Mucosa of rectum (tissue), 2 donors: ENCODE measurements around the gene AQP1.

Experiments used
- H3K27ac ChIP-seq, 2 donors: one replicate each; pipeline ENCODE4 v1.7.0; 2013; ENCODE audit warnings: inconsistent platforms in 2 of 2, low read depth in 2 of 2, low read length in 2 of 2
- H3K27me3 ChIP-seq, 2 donors: one replicate each; pipeline ENCODE4 v1.7.0; 2013; ENCODE audit warnings: low read length in 2 of 2; ENCODE audit not compliant: control insufficient read depth in 2 of 2, insufficient read depth in 2 of 2
- H3K36me3 ChIP-seq, 2 donors: one replicate each; pipeline ENCODE4 v1.7.0; 2013; ENCODE audit warnings: low read length in 2 of 2; ENCODE audit not compliant: control insufficient read depth in 2 of 2, insufficient read depth in 2 of 2
- H3K4me1 ChIP-seq, 2 donors: one replicate each; pipeline ENCODE4 v1.7.0; 2013; ENCODE audit warnings: low read length in 2 of 2, mild to moderate bottlenecking in 1 of 2; ENCODE audit not compliant: control insufficient read depth in 2 of 2, insufficient read depth in 2 of 2
- H3K4me3 ChIP-seq, 2 donors: one replicate each; pipeline ENCODE4 v1.7.0; 2013; ENCODE audit warnings: low read length in 2 of 2
- H3K9ac ChIP-seq, 2 donors: one replicate each; pipeline ENCODE4 v1.7.0; 2013; ENCODE audit warnings: low read length in 2 of 2, low read depth in 1 of 2, mild to moderate bottlenecking in 1 of 2
- H3K9me3 ChIP-seq, 2 donors: one replicate each; pipeline ENCODE4 v1.7.0; 2013; ENCODE audit warnings: low read length in 2 of 2; ENCODE audit not compliant: control insufficient read depth in 2 of 2
- donor health status: healthy.
- donor health status: Normal muscosa, but diverticular disease.

Gene AQP1

GRCh38 chr7:30912021-30912730 lies 523 bp downstream of the AQP1 start:
- Histone ChIP-seq H3K4me1 (peaks cover 14 to 51% of the 10 kb centered on the region in 2 donors), H3K27me3 (no peaks in the 10 kb centered on the region), H3K9ac (peak overlapping the region; percentile 56 to 69), H3K9me3 (no peaks in the 10 kb centered on the region), H3K36me3 (no peaks in the 10 kb centered on the region), H3K27ac (peak overlapping the region; percentile 63 to 65), H3K4me3 (peak overlapping the region; percentile 63 to 77)

GRCh38 chr7:30912731-30912985 lies 1.0 kb downstream of the AQP1 start:
- peak overlapping the region; percentile 63 to 77 for H3K4me3 ChIP-seq
- H3K36me3 ChIP-seq = no peaks in the 10 kb centered on the region
- H3K27me3 ChIP-seq = no peaks in the 10 kb centered on the region
- H3K27ac ChIP-seq = peak overlapping the region; percentile 63 to 65
- H3K4me1 ChIP-seq = peaks cover 14 to 52% of the 10 kb centered on the region in 2 donors
- peak overlapping the region; percentile 56 to 69 for H3K9ac ChIP-seq
- no peaks in the 10 kb centered on the region for H3K9me3 ChIP-seq

- H3K36me3 ChIP-seq = no peaks in the 10 kb centered on the region
- peak overlapping the region; percentile 63 to 77 for H3K4me3 ChIP-seq
- H3K4me1 ChIP-seq = peaks cover 14 to 52% of the 10 kb centered on the region in 2 donors
- no peaks in the 10 kb centered on the region for H3K27me3 ChIP-seq
- no peaks in the 10 kb centered on the region for H3K9me3 ChIP-seq
- H3K27ac ChIP-seq = peak overlapping the region; percentile 63 to 65
- H3K9ac ChIP-seq = peak overlapping the region; percentile 56 to 69
Measured at GRCh38 chr7:30912986-30913811, 1.5 kb downstream of the AQP1 start.

DNA sequence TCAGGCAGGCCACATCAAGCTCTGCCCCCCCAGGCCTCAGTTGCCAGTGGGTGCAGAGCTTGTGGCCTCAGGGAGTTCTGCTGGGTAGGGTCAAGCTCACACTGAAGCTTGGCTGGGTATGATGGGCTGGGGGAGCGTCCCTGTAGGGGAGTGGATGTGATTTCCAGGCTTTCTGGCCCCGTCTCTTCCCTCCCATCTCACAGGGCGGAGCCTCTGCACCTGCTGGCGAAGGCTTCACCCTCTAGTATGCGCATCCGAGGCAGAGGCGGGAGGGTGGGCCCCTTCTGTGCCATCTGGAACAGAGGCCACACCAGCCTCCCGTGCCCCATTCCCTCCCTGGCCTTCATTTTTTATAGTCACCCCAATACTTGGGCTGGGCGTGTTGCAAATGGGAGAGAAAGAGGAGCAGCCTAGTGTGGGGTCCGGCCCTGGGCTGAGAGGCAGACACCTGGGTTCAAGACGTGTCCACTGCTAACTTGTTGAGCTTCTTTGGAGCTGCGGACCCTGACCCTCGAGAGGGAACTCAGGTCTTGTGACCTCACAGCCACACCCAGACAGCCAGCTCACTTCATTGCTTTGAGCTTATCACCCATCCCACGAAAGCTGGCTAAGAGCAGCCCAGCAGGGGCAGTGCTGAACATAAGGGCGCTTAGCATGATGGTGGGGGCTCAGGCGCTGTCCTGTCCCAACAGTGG lies 2.3 kb downstream of the AQP1 start:
- peaks cover 14 to 54% of the 10 kb centered on the region in 2 donors for H3K4me1 ChIP-seq

GRCh38 chr7:30914596-30914995 lies 2.9 kb downstream of the AQP1 start:
- Histone ChIP-seq H3K27me3 (no peaks in the 10 kb centered on the region), H3K27ac (peak overlapping the region; percentile 16 to 63), H3K36me3 (no peaks in the 10 kb centered on the region), H3K4me3 (peak overlapping the region; percentile 63 to 77), H3K4me1 (peaks cover 14 to 57% of the 10 kb centered on the region in 2 donors), H3K9ac (peak overlapping the region in 1 of 2 donors; percentile 69), H3K9me3 (no peaks in the 10 kb centered on the region)

More for the DNA sequence above, 2.3 kb downstream of the AQP1 start:
- H3K9ac ChIP-seq = peak overlapping the region in 1 of 2 donors; percentile 69
- H3K9me3 ChIP-seq = no peaks in the 10 kb centered on the region
- no peaks in the 10 kb centered on the region for H3K36me3 ChIP-seq
- no peaks in the 10 kb centered on the region for H3K27me3 ChIP-seq
- peak overlapping the region; percentile 63 to 65 for H3K27ac ChIP-seq
- peak overlapping the region; percentile 63 to 77 for H3K4me3 ChIP-seq

DNA sequence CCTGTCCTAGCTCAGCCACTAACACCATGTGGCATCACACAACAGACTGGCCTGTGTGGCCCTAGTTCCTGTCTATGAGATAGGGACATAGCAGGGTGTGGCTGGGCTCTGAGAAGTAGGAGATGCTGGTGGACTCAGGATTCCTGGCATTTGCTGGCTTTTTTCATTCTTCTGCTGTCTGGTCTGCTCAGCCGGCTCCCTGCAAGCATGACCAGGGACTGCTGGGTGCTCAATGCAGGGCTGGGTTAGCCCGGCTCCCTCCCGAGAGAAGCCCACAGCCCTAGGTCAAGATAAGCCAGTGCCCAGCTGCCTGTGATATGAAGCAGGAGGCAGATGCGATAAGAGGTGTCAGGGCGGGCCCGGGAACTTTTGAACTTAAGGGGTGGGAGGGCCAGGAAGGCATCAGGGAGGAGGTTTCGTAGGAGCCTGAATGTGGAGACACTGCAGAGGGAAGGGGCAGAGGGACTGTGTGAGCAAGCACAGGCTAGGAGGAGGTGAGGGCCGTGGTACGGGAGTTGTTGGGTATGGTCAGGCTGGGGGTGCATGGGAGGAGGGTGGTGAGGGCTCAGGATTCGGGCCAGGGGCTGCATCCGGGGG lies 3.5 kb downstream of the AQP1 start:
- Histone ChIP-seq H3K9me3 (no peaks in the 10 kb centered on the region), H3K4me1 (peaks cover 14 to 59% of the 10 kb centered on the region in 2 donors), H3K4me3 (no peak overlapping the region), H3K27me3 (no peaks in the 10 kb centered on the region), H3K36me3 (no peaks in the 10 kb centered on the region), H3K9ac (peak overlapping the region in 1 of 2 donors; percentile 69), H3K27ac (peak overlapping the region in 1 of 2 donors; percentile 16)

DNA sequence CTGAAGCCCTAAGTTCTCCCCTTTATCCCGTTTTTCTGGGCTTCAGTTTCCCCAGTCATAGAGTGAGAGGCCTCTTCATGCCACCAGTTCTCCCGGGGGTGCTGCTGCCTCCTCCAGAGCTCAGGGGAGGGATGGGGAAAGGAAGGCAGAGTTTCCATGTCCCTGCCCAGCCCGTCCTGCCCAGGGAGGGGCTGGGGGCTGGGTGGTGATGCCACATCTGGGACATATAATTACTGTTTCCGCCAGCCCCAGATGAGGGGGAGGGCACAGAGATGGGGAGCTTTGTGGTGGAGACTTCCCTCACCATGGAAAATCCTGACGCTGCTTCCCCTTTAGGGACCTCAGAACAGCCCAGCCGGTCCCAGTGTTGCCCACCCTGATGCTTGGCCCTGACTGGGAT lies 4.1 kb downstream of the AQP1 start:
- H3K9me3 ChIP-seq = no peaks in the 10 kb centered on the region
- no peaks in the 10 kb centered on the region for H3K36me3 ChIP-seq
- H3K4me3 ChIP-seq = no peak overlapping the region
- H3K27ac ChIP-seq = no peak overlapping the region
- H3K27me3 ChIP-seq = no peaks in the 10 kb centered on the region
- H3K9ac ChIP-seq = no peak overlapping the region
- peaks cover 13 to 54% of the 10 kb centered on the region in 2 donors for H3K4me1 ChIP-seq

GRCh38 chr7:30916255-30916654 lies 4.6 kb downstream of the AQP1 start:
- H3K27me3 ChIP-seq = no peaks in the 10 kb centered on the region
- no peak overlapping the region for H3K4me3 ChIP-seq
- no peaks in the 10 kb centered on the region for H3K9me3 ChIP-seq
- H3K27ac ChIP-seq = no peak overlapping the region
- peaks cover 10 to 49% of the 10 kb centered on the region in 2 donors for H3K4me1 ChIP-seq
- H3K36me3 ChIP-seq = no peaks in the 10 kb centered on the region
- H3K9ac ChIP-seq = no peak overlapping the region

- Histone ChIP-seq H3K36me3 (no peaks in the 10 kb centered on the region), H3K27me3 (no peaks in the 10 kb centered on the region), H3K27ac (no peak overlapping the region), H3K4me3 (no peak overlapping the region), H3K4me1 (peaks cover 10 to 48% of the 10 kb centered on the region in 2 donors), H3K9me3 (no peaks in the 10 kb centered on the region), H3K9ac (no peak overlapping the region)
Measured at GRCh38 chr7:30916767-30917166, 5.1 kb downstream of the AQP1 start.
